Measurements from ENCODE around the gene OMP.
"Not testable (repeated sequence)": the region's sequence is repeated elsewhere in the genome, so short reads cannot be mapped to it uniquely, and the experiment has no call there.

DNA sequence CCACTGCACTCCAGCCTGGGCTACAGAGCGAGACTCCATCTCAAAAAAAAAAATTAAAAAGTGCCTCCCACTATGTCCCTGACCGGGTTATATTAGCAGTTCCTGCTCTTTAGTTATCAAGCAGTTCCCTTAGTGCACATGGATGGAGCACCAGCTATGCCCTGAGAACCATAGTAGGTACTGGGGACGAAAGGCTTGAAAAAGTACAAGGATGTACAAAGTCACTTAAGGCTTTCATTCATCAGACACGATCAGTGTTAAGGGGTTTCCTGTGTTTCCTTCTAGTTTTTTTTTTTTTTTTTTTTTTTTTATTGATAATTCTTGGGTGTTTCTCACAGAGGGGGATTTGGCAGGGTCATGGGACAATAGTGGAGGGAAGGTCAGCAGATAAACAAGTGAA lies 5.5 kb upstream of the OMP start:
- TF ChIP-seq POLR2A (IDR thresholded peaks at IDR 0.05; ENCODE audit: low read depth, low read length); POLR2AphosphoS5 (IDR thresholded peaks at IDR 0.05; ENCODE audit: low read depth, low read length); POU2F2 (IDR thresholded peaks at IDR 0.05; ENCODE audit: low read depth, low read length); TAF1 (IDR thresholded peaks at IDR 0.05; ENCODE audit: low read depth, low read length); SPI1 (IDR thresholded peaks at IDR 0.05; ENCODE audit: low read depth, low read length); PAX5 (IDR thresholded peaks at IDR 0.05; ENCODE audit: insufficient read depth, low read length, severe bottlenecking): not testable (repeated sequence)

Data from GM12891 (cell line).